GM18951 (cell line): ENCODE results near the gene SLC1A3.
"Not testable (repeated sequence)": the region's sequence is repeated elsewhere in the genome, so short reads cannot be mapped to it uniquely, and the experiment has no call there.

ENCODE experiments used
- POLR2A ChIP-seq: IDR thresholded peaks from 4 replicates; pipeline ENCODE4 v1.6.1; 2011; ENCODE audit warnings: mild to moderate bottlenecking; ENCODE audit not compliant: insufficient read length, insufficient read depth; ENCODE audit errors: extremely low read depth
- in situ Hi-C: fragments of 300-500 bp; cut with MboI; formaldehyde crosslinking; loops from one replicate; pipeline ENCODE4 v1.12.0; 2022; ENCODE audit warnings: low sequenced_read_pairs, mixed read lengths, inconsistent platforms; ENCODE audit not compliant: unreplicated experiment

The SLC1A3 gene

DNA sequence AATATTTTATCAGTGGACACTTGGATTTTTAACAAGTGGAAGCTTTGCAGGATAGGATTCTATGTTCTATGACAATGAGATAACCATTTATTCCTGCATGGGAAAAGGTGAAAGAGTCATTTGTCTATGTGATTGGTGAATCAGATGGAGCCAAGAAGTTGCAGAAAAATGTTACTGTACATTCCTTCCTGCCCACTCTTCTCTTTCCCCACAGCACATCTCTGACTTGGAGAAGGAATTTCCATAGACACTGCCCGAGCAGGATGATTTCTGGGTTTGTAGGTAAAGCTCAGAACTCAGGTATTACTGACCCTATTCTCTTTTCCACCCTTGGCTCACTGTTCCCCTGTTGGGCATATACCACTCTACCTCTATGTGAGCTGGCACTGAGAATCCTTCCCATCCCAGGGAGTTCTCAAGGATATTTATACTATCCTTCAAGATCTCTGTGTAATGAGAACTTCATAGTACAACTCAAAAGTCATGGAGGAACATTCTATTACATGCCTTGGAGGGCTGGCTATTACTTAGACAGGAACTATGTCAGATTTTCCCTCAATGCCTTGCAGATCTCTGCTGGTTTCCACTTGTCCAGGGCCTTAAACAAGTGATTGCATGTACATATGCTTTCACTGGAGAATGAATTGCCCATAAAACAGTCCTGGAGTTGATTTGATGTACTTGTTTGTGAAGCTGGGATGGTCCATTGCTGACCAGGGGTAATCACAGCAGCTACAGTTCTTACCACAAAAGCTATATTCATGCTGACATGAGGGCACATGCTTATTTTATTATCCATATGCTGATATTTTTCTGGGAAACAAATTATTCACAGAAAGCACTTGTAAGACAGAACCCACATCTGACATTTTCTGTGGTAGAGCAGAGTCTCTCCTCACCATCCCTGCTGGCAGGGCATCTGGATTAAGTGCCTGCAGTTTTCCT, 24.1 kb downstream of the SLC1A3 start:
- no peak for TF ChIP-seq POLR2A

DNA sequence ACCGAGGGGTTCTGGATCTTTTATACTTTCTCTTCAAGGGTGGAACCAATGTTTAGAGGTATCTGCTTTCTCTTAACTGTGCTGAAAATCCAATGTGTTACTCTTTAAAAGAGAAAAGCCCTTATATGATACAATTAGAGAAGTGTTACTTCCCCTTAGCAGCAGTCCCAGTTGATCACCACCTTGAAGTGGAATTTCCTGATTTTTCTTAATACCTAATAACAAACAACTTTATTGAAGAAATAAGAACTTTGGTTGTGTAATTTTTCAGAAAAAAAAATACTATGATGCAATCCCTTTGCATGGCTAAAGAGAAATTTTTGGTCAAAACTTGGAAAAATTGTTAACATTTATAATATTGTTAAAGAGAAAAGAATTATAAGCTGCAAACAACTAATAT, 24.7 kb downstream of the SLC1A3 start:
- no peak for TF ChIP-seq POLR2A
- in situ Hi-C loops, result no loop called here

More for the DNA sequence above, 24.1 kb downstream of the SLC1A3 start:
- in situ Hi-C loops, result no loop called here

- TF ChIP-seq POLR2A, result no peak
Observed at GRCh38 chr5:36631620-36632362, 25.4 kb downstream of the SLC1A3 start.

GRCh38 chr5:36632363-36632664, 25.9 kb downstream of the SLC1A3 start:
- TF ChIP-seq POLR2A, result no peak
- in situ Hi-C loops, result no loop called here

More at GRCh38 chr5:36631620-36632362, 25.4 kb downstream of the SLC1A3 start:
- in situ Hi-C loops, result no loop called here

- in situ Hi-C loops, result no loop called here
- TF ChIP-seq POLR2A, result no peak
Observed at GRCh38 chr5:36635721-36636390, 29.4 kb downstream of the SLC1A3 start.

- in situ Hi-C loops, result no loop called here
- TF ChIP-seq POLR2A, result no peak
Observed at GRCh38 chr5:36637101-36637500, 30.7 kb downstream of the SLC1A3 start.

GRCh38 chr5:36637516-36637915, 31.1 kb downstream of the SLC1A3 start:
- no peak for TF ChIP-seq POLR2A
- in situ Hi-C loops, result no loop called here

GRCh38 chr5:36638056-36638455, 31.6 kb downstream of the SLC1A3 start:
- no peak for TF ChIP-seq POLR2A
- in situ Hi-C loops, result no loop called here

DNA sequence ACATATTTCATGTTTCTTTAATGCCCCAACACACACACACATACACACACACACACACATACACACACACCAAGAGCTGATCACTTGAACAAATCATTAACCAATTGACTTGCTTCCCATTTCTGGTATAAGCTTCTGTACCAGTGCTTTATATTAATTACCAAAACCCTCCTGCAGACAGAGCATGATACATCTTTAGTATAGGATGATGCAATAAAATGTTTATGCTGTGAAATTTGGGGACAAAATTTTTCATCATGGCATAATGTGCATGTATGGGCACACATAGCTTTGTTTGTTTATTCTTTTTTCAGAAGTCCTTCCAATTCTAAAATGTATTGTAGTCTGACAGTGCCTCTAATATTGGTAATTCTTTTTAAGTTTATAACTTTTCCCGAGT, 34.5 kb downstream of the SLC1A3 start:
- TF ChIP-seq POLR2A, result no peak
- in situ Hi-C loops, result no loop called here

- TF ChIP-seq POLR2A, result no peak
- in situ Hi-C loops, result no loop called here
Observed at GRCh38 chr5:36641431-36641830, 35.0 kb downstream of the SLC1A3 start.

DNA sequence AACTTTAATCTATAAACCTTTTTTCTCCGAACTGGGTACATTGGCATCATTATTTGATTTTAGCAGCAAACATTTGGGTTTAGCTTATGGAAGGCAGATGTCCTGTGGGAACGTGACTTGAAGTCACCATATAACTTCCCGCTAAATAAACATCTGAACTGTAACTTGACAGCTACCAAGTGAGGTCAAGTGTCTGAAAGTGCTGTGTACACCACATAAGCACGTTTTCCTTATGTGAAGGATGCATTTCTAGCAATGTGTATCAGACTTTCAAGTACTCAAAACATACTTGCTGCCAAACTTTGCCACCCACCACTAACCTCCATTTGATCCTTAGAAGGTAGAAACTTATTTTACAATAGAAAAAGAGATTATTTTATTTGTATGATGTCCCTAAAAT, 35.7 kb downstream of the SLC1A3 start:
- no peak for TF ChIP-seq POLR2A
- in situ Hi-C loops, result no loop called here

DNA sequence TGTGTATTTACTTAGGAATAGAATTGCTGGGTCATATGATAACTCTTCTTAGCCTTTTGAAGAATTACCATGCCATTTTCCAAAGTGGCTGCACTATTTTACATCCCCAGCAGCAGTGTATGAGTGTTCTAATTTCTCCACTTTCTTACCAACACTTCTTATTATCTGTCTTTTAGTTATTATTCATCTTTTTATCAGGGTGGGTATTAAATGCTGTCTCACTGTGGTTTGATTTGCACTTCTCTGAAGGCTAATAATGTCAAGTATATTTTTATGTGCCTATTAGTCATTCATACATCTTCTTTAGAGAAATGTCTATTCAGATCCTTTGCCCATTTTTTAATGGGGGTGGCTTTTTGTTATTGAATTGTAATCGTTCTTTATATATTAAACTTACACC, 36.8 kb downstream of the SLC1A3 start:
- TF ChIP-seq POLR2A, result no peak
- in situ Hi-C loops, result no loop called here

GRCh38 chr5:36643841-36644240, 37.4 kb downstream of the SLC1A3 start:
- in situ Hi-C loops, result not testable (repeated sequence)
